ENCODE measurements around the gene ZSCAN5A. TPM values are rescaled to one million over a fixed set of nuclear protein-coding genes. Genes with fewer than 3 reads are reported as not detected.

ZSCAN5A gene
- total and polyA plus RNA-seq, 9 of the 15 experiments (the other 6 are each of a cell fraction or from before 2014, with no cell fraction given) = 5.8 to 15.3 (median 11.8) TPM

DNA sequence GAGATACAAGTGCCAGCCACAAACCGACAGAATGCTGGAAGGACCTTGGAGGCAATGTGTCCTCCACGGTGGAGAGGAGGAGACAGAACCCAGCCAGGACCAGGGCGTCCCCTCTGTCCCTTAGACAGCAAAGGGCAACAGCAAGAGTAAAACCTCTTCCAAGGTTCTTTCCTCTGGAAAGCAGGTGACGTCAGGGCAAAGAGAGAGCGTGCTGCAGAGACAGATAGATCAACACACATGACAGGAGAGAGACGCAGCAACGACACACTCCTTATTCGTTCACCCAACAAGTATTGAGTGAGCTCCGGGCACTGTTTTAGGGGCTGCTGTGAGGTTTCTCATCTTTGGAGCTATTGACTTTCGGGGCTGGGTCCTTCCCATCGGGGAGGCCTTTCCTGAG lies 140.1 kb downstream of the ZSCAN5A start:
- peak overlapping the region in 1 of 2 experiments; percentile 52; a peak in 2 of 4 replicates for H3K9ac ChIP-seq (ENCODE audit: insufficient read depth in 1 of 2, low read depth in 2 of 2, low read length in 2 of 2)
- intact Hi-C loops (cut with micrococcal nuclease) (loop anchor here (5.0 kb wide), 1 partner anchor 158 kb away; no protein-coding TSS in a partner anchor), in situ Hi-C loops (cut with MboI) (no loop called here)
- no peak for FAIRE-seq
- no peak for TF ChIP-seq TAL1 (IDR thresholded peaks at IDR 0.05)
- TF ChIP-seq JUN (IDR thresholded peaks at IDR 0.05; ENCODE audit: borderline replicate concordance, low read depth, low read length) = 0 out of 2 replicates have a peak, but pooled peaks have one; percentile 15
- TF ChIP-seq JUN (CRISPR knock-in tag; IDR thresholded peaks at IDR 0.05; ENCODE audit: borderline replicate concordance) = no peak
- TF ChIP-seq PRPF4 (IDR thresholded peaks at IDR 0.05; ENCODE audit: insufficient read depth, low read depth, low read length, poor library complexity, severe bottlenecking) = no peak
- no peak for TF ChIP-seq NFIC (IDR thresholded peaks at IDR 0.05)
- TF ChIP-seq, protein P1, sequence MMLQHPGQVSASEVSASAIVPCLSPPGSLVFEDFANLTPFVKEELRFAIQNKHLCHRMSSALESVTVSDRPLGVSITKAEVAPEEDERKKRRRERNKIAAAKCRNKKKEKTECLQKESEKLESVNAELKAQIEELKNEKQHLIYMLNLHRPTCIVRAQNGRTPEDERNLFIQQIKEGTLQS (IDR thresholded peaks at IDR 0.05) = peak; percentile 35; the same call in 1 of the 2 replicates
- TF ChIP-seq, protein P1 (CRISPR knock-in tag; conservative IDR thresholded peaks at IDR 0.05) = no peak
- no peak for TF ChIP-seq SRSF7 (optimal IDR thresholded peaks at IDR 0.05; ENCODE audit: low read depth, low read length)
- TF ChIP-seq ATF1 (CRISPR knock-in tag; IDR thresholded peaks at IDR 0.05) = no peak
- TF ChIP-seq ATF1 (tag; IDR thresholded peaks at IDR 0.05) = peak; percentile 58; the same call in 1 of the 2 replicates
- TF ChIP-seq JUND (IDR thresholded peaks at IDR 0.05; ENCODE audit: borderline replicate concordance, low read depth, low read length) = no peak
- peak; percentile 20; the same call in 1 of the 3 replicates for TF ChIP-seq JUND (tag; IDR thresholded peaks at IDR 0.05; ENCODE audit: borderline replicate concordance, low read depth, low read length)
- peak; percentile 79; the same call in 1 of the 2 replicates for TF ChIP-seq ATF7 (IDR thresholded peaks at IDR 0.05)
- TF ChIP-seq, protein P2, sequence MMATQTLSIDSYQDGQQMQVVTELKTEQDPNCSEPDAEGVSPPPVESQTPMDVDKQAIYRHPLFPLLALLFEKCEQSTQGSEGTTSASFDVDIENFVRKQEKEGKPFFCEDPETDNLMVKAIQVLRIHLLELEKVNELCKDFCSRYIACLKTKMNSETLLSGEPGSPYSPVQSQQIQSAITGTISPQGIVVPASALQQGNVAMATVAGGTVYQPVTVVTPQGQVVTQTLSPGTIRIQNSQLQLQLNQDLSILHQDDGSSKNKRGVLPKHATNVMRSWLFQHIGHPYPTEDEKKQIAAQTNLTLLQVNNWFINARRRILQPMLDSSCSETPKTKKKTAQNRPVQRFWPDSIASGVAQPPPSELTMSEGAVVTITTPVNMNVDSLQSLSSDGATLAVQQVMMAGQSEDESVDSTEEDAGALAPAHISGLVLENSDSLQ (IDR thresholded peaks at IDR 0.05) = 0 out of 2 replicates have a peak, but pooled peaks have one; percentile 9
- no peak overlapping the region for H3K27ac ChIP-seq (ENCODE audit: extremely low read depth, low read depth, low read length)
- DNase-seq (ENCODE audit: extremely low read depth in 1 of 4, low spot score in 3 of 4) = peak in 2 of 4 experiments; percentile 6 to 23
- WGBS (ENCODE audit: insufficient coverage, low coverage, missing lambda C conversion rate) = 4% methylated on average over 11 of the region's 11 CpGs
- peaks cover 5 to 23% of the 10 kb centered on the region in 2 experiments; a peak in 3 of 5 replicates for H3K4me1 ChIP-seq (replicated peaks in 1 of 2; ENCODE audit: control insufficient read depth in 2 of 2, insufficient read depth in 2 of 2, low read length in 2 of 2)
- no peaks in the 10 kb centered on the region for H3K9me1 ChIP-seq (ENCODE audit: control insufficient read depth, insufficient read depth, low read length)
- H3K36me3 ChIP-seq (ENCODE audit: control insufficient read depth, insufficient read depth, low read length) = no peaks in the 10 kb centered on the region
- ATAC-seq = peak; percentile 36
- H3K9me3 ChIP-seq (replicated peaks; ENCODE audit: control insufficient read depth, insufficient read depth, low read depth, low read length) = no peaks in the 10 kb centered on the region
- peaks cover 0 to 31% of the 10 kb centered on the region in 2 experiments; a peak in 4 of 5 replicates for H3K27me3 ChIP-seq (ENCODE audit: control insufficient read depth in 2 of 2, insufficient read depth in 2 of 2, low read length in 2 of 2)
- POLR2A ChIA-PET = no interaction called here
- H4K20me1 ChIP-seq (replicated peaks; ENCODE audit: control insufficient read depth, insufficient read depth, low read length) = no peaks in the 10 kb centered on the region
- CTCF ChIA-PET (ENCODE audit: low intra/inter-chr PET ratio) = no interaction called here
- no peak overlapping the region for H3K4me3 ChIP-seq
- H3K79me2 ChIP-seq (ENCODE audit: control insufficient read depth, insufficient read depth, low read length) = no peaks in the 10 kb centered on the region
- H2AFZ ChIP-seq (ENCODE audit: low read depth, low read length) = 0 out of 2 replicates have a peak overlapping the region, but pooled peaks have one; percentile 1
- BruUV-seq (replicated peaks) = no TSS peak
- H3K4me2 ChIP-seq (ENCODE audit: insufficient read depth, low read length) = peak overlapping the region; percentile 26; the same call in 1 of the 2 replicates

Measured in K562 (cell line).